22Rv1 (cell line): Measurements from ENCODE around the gene COL5A1.

ENCODE experiments used
- H3K27ac ChIP-seq: fragments of 450-650 bp; 2 replicates; pipeline ENCODE4 v1.5.1; 2017
- ZFX ChIP-seq: fragments of 450-650 bp; IDR thresholded peaks from 2 replicates; pipeline ENCODE4 v1.6.1; 2017; ENCODE audit warnings: antibody characterized with exemption, borderline replicate concordance
- TF ChIP-seq, protein P1 (sequence below): fragments of 450-650 bp; IDR thresholded peaks from 2 replicates; pipeline ENCODE4 v1.5.1; 2017; ENCODE audit warnings: mild to moderate bottlenecking

Gene COL5A1

DNA sequence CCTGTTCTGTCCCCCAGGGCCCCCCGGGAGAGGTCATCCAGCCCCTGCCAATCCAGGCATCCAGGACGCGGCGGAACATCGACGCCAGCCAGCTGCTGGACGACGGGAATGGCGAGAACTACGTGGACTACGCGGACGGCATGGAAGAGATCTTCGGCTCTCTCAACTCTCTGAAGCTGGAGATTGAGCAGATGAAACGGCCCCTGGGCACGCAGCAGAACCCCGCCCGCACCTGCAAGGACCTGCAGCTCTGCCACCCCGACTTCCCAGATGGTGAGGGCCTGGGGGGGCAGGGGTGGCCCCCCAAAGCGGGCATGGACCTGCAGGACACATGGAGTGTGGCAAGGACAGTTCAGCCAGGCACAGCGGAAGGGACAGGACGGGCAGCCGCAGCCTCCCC lies 183.0 kb downstream of the COL5A1 start:
- TF ChIP-seq, protein P1, sequence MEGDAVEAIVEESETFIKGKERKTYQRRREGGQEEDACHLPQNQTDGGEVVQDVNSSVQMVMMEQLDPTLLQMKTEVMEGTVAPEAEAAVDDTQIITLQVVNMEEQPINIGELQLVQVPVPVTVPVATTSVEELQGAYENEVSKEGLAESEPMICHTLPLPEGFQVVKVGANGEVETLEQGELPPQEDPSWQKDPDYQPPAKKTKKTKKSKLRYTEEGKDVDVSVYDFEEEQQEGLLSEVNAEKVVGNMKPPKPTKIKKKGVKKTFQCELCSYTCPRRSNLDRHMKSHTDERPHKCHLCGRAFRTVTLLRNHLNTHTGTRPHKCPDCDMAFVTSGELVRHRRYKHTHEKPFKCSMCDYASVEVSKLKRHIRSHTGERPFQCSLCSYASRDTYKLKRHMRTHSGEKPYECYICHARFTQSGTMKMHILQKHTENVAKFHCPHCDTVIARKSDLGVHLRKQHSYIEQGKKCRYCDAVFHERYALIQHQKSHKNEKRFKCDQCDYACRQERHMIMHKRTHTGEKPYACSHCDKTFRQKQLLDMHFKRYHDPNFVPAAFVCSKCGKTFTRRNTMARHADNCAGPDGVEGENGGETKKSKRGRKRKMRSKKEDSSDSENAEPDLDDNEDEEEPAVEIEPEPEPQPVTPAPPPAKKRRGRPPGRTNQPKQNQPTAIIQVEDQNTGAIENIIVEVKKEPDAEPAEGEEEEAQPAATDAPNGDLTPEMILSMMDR, result no peak
- no peak for TF ChIP-seq ZFX
- H3K27ac ChIP-seq, result no peak overlapping the region

DNA sequence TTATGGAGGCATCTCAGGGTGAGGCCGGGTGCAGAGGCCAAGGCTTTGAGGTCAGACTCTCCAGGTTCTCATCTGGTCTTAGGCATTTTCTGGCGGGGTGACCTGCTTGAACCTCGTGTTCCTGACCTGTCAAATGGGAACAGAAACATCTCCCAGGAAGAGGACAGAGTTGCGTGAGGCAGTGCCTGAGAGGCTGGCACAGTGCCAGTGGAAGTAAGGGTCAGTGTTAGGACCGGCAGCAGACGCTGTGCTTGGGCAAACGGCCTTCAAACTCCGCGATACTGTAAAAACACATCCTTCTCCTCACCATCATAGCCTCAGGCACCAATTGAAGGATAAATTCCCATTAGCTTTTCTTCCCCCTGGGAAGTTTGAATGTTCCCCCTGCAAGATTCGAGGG lies 183.4 kb downstream of the COL5A1 start:
- H3K27ac ChIP-seq, result no peak overlapping the region
- TF ChIP-seq, protein P1, result no peak
- TF ChIP-seq ZFX, result no peak

DNA sequence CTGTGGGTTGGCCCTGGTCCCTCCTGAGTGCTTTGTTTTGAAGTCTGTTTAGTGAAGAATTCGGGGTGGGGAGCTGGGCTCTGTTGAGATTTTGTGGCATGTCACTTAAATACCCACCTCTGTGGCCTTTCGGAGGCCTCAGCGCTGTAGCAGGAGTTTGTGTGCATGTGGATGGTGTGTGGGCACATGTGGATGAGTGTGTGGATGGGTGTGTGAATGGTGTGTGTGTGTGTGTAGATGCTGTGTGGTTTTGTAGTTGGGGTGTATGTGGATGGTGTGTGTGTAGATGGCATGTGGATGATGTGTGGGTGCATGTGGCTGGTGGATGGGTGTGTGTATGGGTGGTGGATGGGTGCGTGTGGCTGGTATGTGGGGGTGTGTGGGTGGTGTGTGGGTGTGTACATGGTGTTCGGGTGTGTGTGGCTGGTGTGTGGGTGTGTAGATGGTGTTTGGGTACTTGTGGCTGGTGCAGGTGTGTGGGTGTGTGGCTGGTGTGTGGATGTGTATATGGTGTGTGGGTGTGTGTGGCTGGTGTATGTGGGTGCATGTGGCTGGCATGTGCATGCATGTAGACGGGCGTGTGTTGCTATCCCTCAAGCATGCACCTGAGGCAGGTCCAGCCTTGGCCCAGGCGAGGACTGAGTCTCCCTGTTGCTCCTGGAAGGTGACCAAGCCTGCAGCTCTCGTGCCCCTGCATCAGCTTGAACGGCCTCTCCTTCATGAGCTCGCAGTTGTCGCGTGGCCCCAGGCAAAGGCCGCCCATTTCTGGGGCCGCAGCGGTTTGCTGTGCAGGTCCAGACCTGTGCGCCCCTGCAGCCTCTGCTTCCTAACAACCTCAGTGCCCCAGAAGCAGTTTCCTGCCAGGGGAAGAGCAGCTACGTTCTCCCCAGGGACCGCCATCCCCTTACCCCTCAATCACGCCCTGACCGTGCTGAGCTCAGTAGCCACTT lies 185.0 kb downstream of the COL5A1 start:
- H3K27ac ChIP-seq, result no peak overlapping the region
- no peak for TF ChIP-seq ZFX
- TF ChIP-seq, protein P1, result no peak

DNA sequence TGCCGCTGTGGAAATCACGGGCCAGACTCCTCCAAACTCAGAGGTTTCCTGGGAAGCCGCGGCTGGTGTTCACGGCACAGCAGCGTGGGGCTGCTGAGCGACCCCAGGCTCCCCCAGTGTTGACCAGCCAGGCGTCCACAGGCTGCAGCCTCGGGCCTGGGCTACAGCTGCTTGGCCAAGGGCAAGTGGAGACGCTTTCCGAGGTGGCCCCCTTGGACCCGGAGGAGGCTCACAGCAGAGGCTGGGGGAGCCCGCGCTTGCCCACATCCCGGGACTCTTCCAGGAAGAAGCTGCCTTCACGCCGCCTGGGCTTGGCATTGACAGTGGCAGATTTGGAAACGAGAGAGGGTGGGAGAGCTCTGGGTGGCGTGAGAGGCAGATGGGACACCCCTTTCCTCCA lies 186.0 kb downstream of the COL5A1 start:
- H3K27ac ChIP-seq, result no peak overlapping the region
- TF ChIP-seq, protein P1, result no peak
- TF ChIP-seq ZFX, result no peak

DNA sequence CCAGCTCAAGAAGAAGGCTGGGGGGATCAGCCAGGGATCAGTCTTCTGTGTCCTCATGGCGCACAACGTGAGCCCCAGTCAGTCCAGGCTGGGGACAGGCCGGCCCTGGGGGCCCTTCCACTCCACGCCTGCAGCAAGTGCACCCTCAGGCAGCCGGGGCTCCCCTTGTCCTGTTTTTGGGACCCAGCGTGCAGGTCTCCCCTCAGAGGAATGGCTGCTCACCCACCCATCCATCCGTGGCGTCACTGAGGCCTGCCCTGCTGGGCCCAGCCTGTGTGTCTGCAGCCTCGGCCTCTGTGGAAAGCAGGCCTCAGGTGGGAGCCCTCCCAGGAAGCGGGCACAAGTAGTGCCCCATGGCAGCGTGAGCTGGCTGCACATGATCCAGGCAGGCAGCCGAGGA lies 186.4 kb downstream of the COL5A1 start:
- TF ChIP-seq ZFX, result no peak
- TF ChIP-seq, protein P1, result no peak
- no peak overlapping the region for H3K27ac ChIP-seq

DNA sequence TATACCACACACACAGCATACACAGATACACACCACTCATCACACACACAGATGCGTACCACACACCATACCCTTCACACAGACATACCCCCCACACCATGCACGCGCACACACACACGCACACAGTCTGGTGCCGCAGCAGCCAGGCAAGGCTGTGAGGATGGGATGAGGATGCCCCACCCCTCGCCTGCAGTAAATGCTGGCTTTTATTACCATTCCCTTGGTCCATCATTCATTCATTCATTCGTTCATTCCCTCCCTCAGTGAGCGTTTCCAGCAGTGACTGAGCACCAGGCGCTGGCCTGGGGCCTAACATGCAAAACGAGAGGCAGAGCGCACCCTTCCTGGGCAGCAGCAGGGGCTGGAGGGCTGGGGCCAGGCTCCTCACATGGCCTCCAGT lies 187.3 kb downstream of the COL5A1 start:
- no peak overlapping the region for H3K27ac ChIP-seq
- TF ChIP-seq, protein P1, result no peak
- TF ChIP-seq ZFX, result no peak

DNA sequence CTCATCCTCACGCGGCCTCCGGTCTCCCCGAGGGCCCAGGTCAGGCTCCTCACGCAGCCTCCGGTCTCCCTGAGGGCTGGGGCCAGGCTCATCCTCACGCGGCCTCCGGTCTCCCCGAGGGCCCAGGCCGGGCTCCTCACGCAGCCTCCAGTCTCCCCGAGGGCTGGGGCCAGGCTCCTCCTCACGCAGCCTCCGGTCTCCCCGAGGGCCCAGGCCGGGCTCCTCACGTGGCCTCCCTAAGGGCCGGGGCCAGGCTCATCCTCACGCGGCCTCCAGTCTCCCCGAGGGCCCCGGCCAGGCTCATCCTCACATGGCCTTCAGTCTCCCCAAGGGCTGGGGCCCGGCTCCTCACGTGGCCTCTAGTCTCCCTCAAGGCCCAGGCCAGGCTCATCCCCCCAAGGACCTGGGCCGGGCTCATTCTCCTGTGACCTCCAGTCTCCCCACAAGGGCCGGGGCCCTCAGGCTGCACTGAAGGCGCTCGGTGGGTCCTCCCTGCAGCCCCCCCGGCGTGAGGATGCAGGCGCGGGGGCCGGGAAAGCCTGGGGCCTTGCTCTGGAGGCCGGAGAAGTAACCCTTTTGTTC lies 187.8 kb downstream of the COL5A1 start:
- TF ChIP-seq ZFX, result no peak
- TF ChIP-seq, protein P1, result no peak
- no peak overlapping the region for H3K27ac ChIP-seq
